Activated CD4-positive, alpha-beta T cell treated with anti-CD3 and anti-CD28 coated beads for 36 hours (primary cell): ENCODE results near the gene PNLIP. TPM values are rescaled to one million over a fixed set of nuclear protein-coding genes. Genes with fewer than 3 reads are reported as not detected.

ENCODE experiments used
- ATAC-seq: fragments of 200-7000 bp; cut with Tn5 transposase; one replicate; pipeline ENCODE4 v1.10.0; 2021; ENCODE audit warnings: mild to moderate bottlenecking, moderate library complexity
- CTCF ChIA-PET: fragments of 350-600 bp; sonication (Branson Sonifier 250); formaldehyde crosslinking; loops from one replicate; lab custom pipeline; 2021; ENCODE audit warnings: antibody characterized with exemption; lab: Charles Lee
- POLR2A ChIA-PET: fragments of 350-600 bp; sonication (Branson Sonifier 250); formaldehyde crosslinking; loops from one replicate; lab custom pipeline; 2021; ENCODE audit warnings: antibody characterized with exemption, inconsistent platforms; lab: Charles Lee
- DNase-seq: peaks from one replicate; pipeline ENCODE4 v3.0.0-alpha.2; 2020
- H3K27ac Mint-ChIP-seq: one replicate; pipeline ENCODE4 v1.8.0; 2021; ENCODE audit warnings: mixed read lengths
- H3K27me3 Mint-ChIP-seq: one replicate; pipeline ENCODE4 v1.8.0; 2021; ENCODE audit warnings: mixed read lengths
- H3K36me3 Mint-ChIP-seq: one replicate; pipeline ENCODE4 v1.8.0; 2021; ENCODE audit warnings: low read depth, mixed read lengths
- H3K4me1 Mint-ChIP-seq: one replicate; pipeline ENCODE4 v1.8.0; 2021; ENCODE audit warnings: mixed read lengths
- H3K4me3 Mint-ChIP-seq: one replicate; pipeline ENCODE4 v1.8.0; 2021; ENCODE audit warnings: mild to moderate bottlenecking, moderate library complexity, mixed read lengths
- H3K9me3 Mint-ChIP-seq: one replicate; pipeline ENCODE4 v1.8.0; 2021; ENCODE audit warnings: low read depth, mixed read lengths
- intact Hi-C, 2 experiments: fragments of 100-400 bp; cut with DNase I in 1 of 2; cut with micrococcal nuclease in 1 of 2; formaldehyde crosslinking; loops; one replicate each; pipeline versions ENCODE4 v1.14.2 to v1.15.1; 2022 to 2024; cut with DNase I, micrococcal nuclease
- total RNA-seq, 2 experiments: library from RNA; stranded (reverse); gene quantifications; one replicate each; pipeline ENCODE4 v1.2.3, GENCODE V29; 2021

PNLIP gene
- total RNA-seq, 2 experiments from 2014 or later = not detected

DNA sequence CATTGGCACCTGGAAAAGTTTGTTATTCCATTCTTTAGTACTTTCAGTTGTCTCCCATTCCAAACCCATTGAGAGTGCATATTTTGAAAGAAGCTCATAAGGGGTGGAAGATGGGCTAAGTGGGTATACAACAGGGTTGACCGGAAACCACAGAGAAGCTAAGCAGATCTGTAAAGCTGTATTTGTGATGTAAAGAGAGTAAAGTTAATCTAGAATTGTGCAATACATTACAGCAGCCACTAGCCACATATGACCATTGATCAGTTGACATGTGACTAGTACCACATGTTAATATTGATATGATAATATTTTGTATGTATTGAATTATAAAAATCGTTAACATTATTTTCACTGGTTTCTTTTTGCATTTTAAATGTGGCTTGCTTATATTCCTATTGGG, 4.9 kb upstream of the PNLIP start:
- POLR2A ChIA-PET = no interaction called here

DNA sequence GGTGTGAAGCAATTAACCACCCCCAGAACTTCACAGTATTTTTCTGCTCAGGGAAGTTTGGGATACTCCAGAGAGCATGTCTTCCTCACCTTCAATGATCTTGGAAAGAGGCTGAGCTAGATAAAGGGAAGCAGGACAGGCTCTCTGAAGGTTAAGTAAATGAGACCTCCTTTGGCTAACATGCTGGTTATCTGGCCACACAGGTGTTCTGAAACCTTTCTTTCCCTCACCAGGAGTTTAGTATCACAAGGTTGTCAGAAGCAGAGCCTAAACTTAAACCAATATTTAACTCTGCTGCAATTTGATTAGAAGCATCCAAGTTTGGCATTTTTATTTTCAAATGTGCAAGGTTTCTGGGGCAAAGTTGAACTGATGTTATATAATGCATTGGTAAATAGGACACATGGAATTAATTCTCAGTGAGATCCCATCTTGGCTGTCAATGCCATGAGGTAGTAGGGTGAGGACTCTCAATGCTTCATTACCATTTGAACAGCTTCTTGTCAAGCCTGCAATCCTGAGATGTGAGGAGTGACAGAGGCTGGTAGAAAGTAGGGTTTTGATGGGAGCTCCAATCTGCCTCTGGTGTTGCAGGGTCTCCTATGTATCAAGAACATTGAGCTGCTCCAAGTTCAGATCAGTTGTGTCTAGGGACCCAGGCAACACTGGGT, 3.6 kb upstream of the PNLIP start:
- H3K4me3 Mint-ChIP-seq = no peak overlapping the region
- peaks cover under 1% of the 10 kb centered on the region for H3K9me3 Mint-ChIP-seq
- POLR2A ChIA-PET = no interaction called here
- H3K27me3 Mint-ChIP-seq = peaks cover 13% of the 10 kb centered on the region
- intact Hi-C loops = no loop called here
- no peak for DNase-seq
- no peak overlapping the region for H3K27ac Mint-ChIP-seq
- CTCF ChIA-PET = no interaction called here
- no peak for ATAC-seq
- no peaks in the 10 kb centered on the region for H3K36me3 Mint-ChIP-seq
- no peaks in the 10 kb centered on the region for H3K4me1 Mint-ChIP-seq

More for the DNA sequence above, 4.9 kb upstream of the PNLIP start:
- DNase-seq (no peak), ATAC-seq (no peak)
- Mint-ChIP-seq H3K4me3 (no peak overlapping the region), H3K36me3 (no peaks in the 10 kb centered on the region), H3K9me3 (peaks cover 1% of the 10 kb centered on the region), H3K27me3 (peaks cover 10% of the 10 kb centered on the region), H3K4me1 (no peaks in the 10 kb centered on the region), H3K27ac (no peak overlapping the region)
- CTCF ChIA-PET = no interaction called here
- intact Hi-C loops = no loop called here

DNA sequence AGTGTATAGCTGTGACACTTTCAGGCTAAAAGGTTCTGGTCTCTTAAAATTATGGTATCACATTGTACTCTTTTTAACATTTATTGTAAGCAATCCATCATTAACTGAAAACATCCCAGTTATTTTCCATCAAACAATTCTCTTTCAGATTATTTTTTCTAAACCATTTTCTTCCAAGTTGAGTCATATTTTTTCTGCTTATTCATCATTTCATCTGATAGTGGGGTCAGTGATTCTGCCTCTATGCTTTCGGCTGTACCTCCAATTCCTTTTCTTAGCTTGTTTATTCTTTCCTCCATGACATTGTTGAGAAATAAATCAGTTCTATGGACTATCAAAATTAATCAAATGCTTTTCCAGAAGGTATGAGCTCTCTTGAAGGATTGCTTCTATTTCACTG, 609 bp upstream of the PNLIP start:
- intact Hi-C loops = no loop called here
- POLR2A ChIA-PET = no interaction called here
- ATAC-seq (no peak), DNase-seq (no peak)
- Mint-ChIP-seq H3K36me3 (no peaks in the 10 kb centered on the region), H3K4me1 (no peaks in the 10 kb centered on the region), H3K4me3 (no peak overlapping the region), H3K9me3 (no peaks in the 10 kb centered on the region), H3K27ac (no peak overlapping the region), H3K27me3 (peaks cover 11% of the 10 kb centered on the region)
- CTCF ChIA-PET = interaction anchor here (0.7 kb wide), 1 partner anchor 308 kb away, joined by 3 read pairs; no protein-coding TSS in a partner anchor

DNA sequence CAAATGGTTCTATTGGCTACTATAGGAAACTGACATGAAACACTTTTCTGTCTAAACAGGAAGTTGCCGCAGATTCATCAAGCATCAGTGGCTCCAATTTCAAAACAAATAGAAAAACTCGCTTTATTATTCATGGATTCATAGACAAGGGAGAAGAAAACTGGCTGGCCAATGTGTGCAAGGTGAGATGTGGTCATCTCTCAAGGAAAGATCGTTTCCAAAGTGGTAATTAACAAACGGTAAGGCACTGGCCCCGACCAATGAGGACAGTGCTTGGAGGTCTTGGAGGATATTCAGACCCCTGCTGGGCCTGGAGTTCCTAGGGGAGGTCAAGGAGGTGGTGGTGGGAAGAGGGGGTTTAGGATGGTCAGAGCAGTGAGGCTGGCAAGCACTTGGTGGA, 2.6 kb downstream of the PNLIP start:
- H3K27ac Mint-ChIP-seq = no peak overlapping the region
- ChIA-PET POLR2A (no interaction called here), CTCF (no interaction called here)
- H3K4me3 Mint-ChIP-seq = no peak overlapping the region
- no peak for DNase-seq
- no peak for ATAC-seq
- H3K4me1 Mint-ChIP-seq = no peaks in the 10 kb centered on the region
- no peaks in the 10 kb centered on the region for H3K9me3 Mint-ChIP-seq
- peaks cover 5% of the 10 kb centered on the region for H3K27me3 Mint-ChIP-seq
- intact Hi-C loops = no loop called here
- no peaks in the 10 kb centered on the region for H3K36me3 Mint-ChIP-seq

DNA sequence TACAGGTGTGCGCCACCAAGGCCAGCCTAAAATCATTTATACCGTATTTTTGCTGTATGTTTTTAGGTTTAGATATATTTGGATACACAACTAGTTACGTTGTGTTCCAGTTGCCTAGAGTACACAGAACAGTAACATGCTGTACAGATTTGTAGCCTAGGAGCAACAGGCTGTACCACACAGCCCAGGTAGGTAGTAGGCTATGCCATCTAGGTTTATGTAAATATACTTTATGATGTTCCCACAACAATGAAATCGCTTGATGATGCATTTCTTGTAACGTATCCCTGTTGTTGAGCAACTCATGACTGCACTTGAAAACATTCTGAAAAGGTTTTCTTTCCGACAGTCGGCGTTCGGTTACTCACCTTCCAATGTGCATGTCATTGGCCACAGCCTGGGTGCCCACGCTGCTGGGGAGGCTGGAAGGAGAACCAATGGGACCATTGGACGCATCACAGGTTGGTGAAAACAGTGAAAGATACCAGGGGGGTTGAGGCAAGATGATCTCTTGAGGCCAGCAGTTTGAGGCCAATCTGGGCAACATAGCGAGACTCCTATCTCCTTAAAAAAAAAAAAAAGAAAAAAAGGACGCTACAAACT, 7.7 kb downstream of the PNLIP start:
- CTCF ChIA-PET = interaction anchor here (0.6 kb wide), 1 partner anchor 63 kb away, joined by 3 read pairs; no protein-coding TSS in a partner anchor
- ATAC-seq (no peak), DNase-seq (no peak)
- Mint-ChIP-seq H3K27me3 (no peaks in the 10 kb centered on the region), H3K4me1 (no peaks in the 10 kb centered on the region), H3K27ac (no peak overlapping the region), H3K9me3 (no peaks in the 10 kb centered on the region), H3K36me3 (no peaks in the 10 kb centered on the region), H3K4me3 (no peak overlapping the region)
- POLR2A ChIA-PET = no interaction called here
- intact Hi-C loops = no loop called here

DNA sequence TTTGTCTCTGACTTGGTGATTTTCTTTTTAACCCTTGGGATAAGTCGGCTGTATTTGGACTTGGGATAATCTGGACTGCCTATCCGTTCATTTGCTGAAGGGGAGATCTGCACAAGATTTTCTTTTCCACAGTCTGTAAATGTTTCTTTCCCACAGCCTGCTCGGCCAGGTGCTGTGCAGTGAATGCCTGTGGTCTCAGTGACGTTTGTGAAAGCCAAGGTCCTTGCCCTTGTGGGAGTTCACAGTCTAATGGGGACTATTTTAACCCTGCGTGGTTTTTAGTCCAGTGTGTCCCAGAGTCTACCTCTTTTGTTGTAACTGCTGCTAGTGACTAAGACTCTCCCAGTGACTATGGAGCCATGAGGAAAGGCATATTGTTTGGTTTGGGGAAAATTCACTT, 8.9 kb downstream of the PNLIP start:
- H3K27me3 Mint-ChIP-seq = no peaks in the 10 kb centered on the region

DNA sequence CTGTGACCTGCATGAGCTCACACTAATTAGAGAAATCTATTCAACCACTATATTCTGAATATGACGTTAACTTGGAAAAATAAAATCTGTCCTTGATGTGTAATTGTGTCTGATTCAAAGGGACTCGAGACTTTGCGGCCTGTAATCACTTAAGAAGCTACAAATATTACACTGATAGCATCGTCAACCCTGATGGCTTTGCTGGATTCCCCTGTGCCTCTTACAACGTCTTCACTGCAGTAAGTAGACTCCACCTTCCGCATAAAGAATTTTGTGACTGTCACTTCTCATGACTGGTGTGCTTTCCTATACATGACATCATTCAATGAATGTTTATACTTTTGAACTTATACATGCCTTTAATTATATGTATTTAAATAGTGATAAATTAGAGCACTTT, 10.1 kb downstream of the PNLIP start:
- ATAC-seq = no peak
- Mint-ChIP-seq H3K9me3 (no peaks in the 10 kb centered on the region), H3K36me3 (no peaks in the 10 kb centered on the region)

More for the DNA sequence above, 8.9 kb downstream of the PNLIP start:
- Mint-ChIP-seq H3K9me3 (no peaks in the 10 kb centered on the region), H3K27ac (no peak overlapping the region), H3K4me1 (no peaks in the 10 kb centered on the region), H3K36me3 (no peaks in the 10 kb centered on the region), H3K4me3 (no peak overlapping the region)
- intact Hi-C loops = no loop called here
- ChIA-PET CTCF (no interaction called here), POLR2A (no interaction called here)
- ATAC-seq (no peak), DNase-seq (no peak)

DNA sequence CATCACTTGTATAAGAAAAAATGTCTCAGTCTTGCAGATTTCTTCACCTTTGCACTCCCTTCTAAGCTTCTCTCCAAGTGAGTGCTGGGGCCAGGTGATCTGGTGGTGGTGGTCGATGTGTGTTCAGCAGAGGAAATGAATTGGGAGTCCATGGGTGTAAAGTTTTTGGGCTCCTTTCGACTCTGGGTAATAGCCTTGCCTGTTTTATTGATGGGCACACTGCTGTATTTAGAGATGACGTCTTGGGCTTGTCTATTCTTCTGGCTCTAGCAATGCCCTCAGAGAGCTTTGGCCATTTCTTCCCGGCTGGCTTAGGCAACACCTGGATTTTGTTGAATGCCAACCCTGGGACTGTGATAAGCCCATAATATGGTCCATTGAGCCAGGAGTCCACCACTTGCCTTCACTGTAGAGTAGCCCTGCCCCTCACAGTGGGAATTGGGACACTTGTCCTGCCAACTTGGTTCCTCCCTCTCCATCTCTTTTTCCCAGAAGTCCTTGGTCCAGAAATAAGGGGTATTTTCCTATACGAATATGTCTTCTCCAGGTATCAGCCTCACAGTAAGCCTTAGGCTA, 11.7 kb downstream of the PNLIP start:
- Mint-ChIP-seq H3K4me1 (no peaks in the 10 kb centered on the region), H3K27me3 (no peaks in the 10 kb centered on the region), H3K36me3 (no peaks in the 10 kb centered on the region), H3K4me3 (no peak overlapping the region), H3K9me3 (no peaks in the 10 kb centered on the region), H3K27ac (no peak overlapping the region)
- ATAC-seq = no peak
- CTCF ChIA-PET = no interaction called here
- intact Hi-C loops = no loop called here
- POLR2A ChIA-PET = no interaction called here
- DNase-seq = no peak

More for the DNA sequence above, 10.1 kb downstream of the PNLIP start:
- no peaks in the 10 kb centered on the region for H3K27me3 Mint-ChIP-seq
- no peak for DNase-seq
- no peaks in the 10 kb centered on the region for H3K4me1 Mint-ChIP-seq
- CTCF ChIA-PET = no interaction called here
- no peak overlapping the region for H3K4me3 Mint-ChIP-seq
- POLR2A ChIA-PET = no interaction called here
- H3K27ac Mint-ChIP-seq = no peak overlapping the region
- intact Hi-C loops = no loop called here

DNA sequence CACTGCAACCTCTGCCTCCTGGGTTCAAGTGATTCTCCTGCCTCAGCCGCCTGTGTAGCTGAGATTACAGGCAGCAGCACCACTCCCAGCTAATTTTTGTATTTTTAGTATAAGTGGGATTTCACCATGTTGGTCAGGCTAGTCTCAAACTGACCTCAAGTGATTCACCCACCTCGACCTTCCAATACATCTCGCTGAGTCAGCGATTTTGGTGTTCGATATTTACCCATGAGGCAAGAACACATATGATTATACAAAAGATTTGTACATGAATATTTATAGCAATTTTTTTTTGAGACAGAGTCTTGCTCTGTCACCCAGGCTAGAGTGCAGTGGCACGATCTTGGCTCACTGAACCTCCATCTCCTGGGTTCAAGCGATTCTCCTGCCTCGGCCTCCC, 19.8 kb downstream of the PNLIP start:
- Mint-ChIP-seq H3K4me3 (no peak overlapping the region), H3K36me3 (no peaks in the 10 kb centered on the region), H3K27me3 (peaks cover 2% of the 10 kb centered on the region), H3K27ac (no peak overlapping the region), H3K9me3 (no peaks in the 10 kb centered on the region), H3K4me1 (no peaks in the 10 kb centered on the region)
- intact Hi-C loops = no loop called here
- CTCF ChIA-PET = no interaction called here
- DNase-seq (no peak), ATAC-seq (no peak)
- POLR2A ChIA-PET = no interaction called here

DNA sequence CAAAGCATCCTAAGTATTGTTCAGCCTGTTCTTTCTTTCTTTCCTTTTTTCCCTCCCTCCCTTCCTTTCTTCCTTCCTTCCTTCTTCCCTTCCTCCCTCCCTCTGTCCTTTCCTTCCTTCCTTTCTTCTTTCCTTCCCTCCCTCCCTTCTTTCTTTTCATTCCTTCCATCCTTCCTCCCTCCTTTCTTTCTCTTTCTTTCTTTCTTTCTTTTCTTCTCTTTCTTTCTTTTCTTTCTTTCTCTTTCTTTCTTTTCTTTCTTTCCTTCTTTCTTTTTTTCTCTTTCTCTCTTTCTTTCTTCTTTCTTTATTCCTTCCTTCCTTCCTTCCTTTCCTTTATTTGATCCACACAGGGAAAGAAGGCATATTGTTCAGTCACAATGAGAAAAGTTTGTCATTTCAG, 21.2 kb downstream of the PNLIP start:
- Mint-ChIP-seq H3K4me1 (no peaks in the 10 kb centered on the region), H3K36me3 (no peaks in the 10 kb centered on the region), H3K9me3 (no peaks in the 10 kb centered on the region), H3K4me3 (no peak overlapping the region), H3K27ac (no peak overlapping the region), H3K27me3 (peaks cover 2% of the 10 kb centered on the region)
- ATAC-seq (no peak), DNase-seq (no peak)
- POLR2A ChIA-PET = no interaction called here
- intact Hi-C loops = no loop called here
- CTCF ChIA-PET = no interaction called here

DNA sequence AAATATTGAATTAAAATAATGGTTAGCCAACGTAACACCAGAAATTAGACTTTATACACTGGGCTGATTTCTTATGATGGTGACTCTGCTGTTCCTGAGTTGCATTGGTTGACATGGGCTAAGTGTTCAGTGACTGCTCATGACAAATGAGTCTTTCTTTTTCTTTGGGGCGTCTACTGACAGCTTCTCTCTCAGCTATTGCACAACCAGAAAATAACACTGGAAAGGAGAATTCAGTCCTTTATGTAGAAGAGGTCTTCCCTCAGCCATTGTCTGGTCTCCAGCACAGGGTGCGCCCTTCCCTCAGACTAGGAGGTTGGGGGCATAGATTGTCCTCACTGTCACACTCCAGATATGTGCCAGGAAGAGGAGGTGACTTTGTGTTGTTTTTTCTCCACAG, 21.6 kb downstream of the PNLIP start:
- H3K4me1 Mint-ChIP-seq = no peaks in the 10 kb centered on the region
- no peak for ATAC-seq
- CTCF ChIA-PET = no interaction called here
- H3K4me3 Mint-ChIP-seq = no peak overlapping the region
- no peak overlapping the region for H3K27ac Mint-ChIP-seq
- intact Hi-C loops = no loop called here
- peaks cover 2% of the 10 kb centered on the region for H3K27me3 Mint-ChIP-seq
- no peaks in the 10 kb centered on the region for H3K36me3 Mint-ChIP-seq
- POLR2A ChIA-PET = no interaction called here
- DNase-seq = no peak
- H3K9me3 Mint-ChIP-seq = no peaks in the 10 kb centered on the region

DNA sequence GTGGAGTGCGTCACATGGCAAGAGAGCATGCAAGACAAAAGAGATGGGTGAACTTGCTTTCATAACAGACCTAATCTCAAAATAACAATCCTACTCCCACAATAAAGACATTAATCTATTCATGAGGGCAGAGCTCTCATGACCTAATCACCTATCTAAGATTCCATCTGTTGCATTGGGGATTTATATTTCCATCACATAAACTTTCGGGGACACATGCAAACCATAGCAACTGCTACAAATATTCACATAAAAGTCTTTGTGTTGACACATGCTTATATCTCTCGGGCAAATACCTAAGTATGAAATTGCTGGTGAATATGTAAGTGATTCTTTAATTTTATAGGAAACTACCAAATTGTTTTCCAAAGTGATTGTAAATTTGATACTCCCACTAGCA, 29.1 kb downstream of the PNLIP start:
- no peaks in the 10 kb centered on the region for H3K9me3 Mint-ChIP-seq
- ChIA-PET POLR2A (no interaction called here), CTCF (no interaction called here)
- H3K36me3 Mint-ChIP-seq = no peaks in the 10 kb centered on the region
- H3K27ac Mint-ChIP-seq = no peak overlapping the region
- intact Hi-C loops = no loop called here
- no peak overlapping the region for H3K4me3 Mint-ChIP-seq
- no peaks in the 10 kb centered on the region for H3K4me1 Mint-ChIP-seq
- DNase-seq (no peak), ATAC-seq (no peak)
- peaks cover 4% of the 10 kb centered on the region for H3K27me3 Mint-ChIP-seq
